Activated CD4-positive, alpha-beta T cell treated with anti-CD3 and anti-CD28 coated beads, Interleukin-2, amount 10 ng/mL, durations not matched to agents 24 days and 14 days (primary cell): ENCODE results near the gene CCDC171. TPM values are rescaled to one million over a fixed set of nuclear protein-coding genes. Genes with fewer than 3 reads are reported as not detected.

Source experiments
- DNase-seq: peaks from one replicate; pipeline ENCODE4 v3.0.0; 2022
- H3K27ac Mint-ChIP-seq: one replicate; pipeline ENCODE4 v1.8.0; 2022; ENCODE audit warnings: mild to moderate bottlenecking, mixed read lengths
- H3K27me3 Mint-ChIP-seq: one replicate; pipeline ENCODE4 v1.8.0; 2022; ENCODE audit warnings: mixed read lengths
- H3K36me3 Mint-ChIP-seq: one replicate; pipeline ENCODE4 v1.8.0; 2022; ENCODE audit warnings: low read depth, mild to moderate bottlenecking, mixed read lengths
- H3K4me1 Mint-ChIP-seq: one replicate; pipeline ENCODE4 v1.8.0; 2021; ENCODE audit warnings: mixed read lengths
- H3K4me3 Mint-ChIP-seq: one replicate; pipeline ENCODE4 v1.8.0; 2022; ENCODE audit warnings: mild to moderate bottlenecking, moderate library complexity, mixed read lengths
- H3K9me3 Mint-ChIP-seq: one replicate; pipeline ENCODE4 v1.8.0; 2021; ENCODE audit warnings: mixed read lengths
- intact Hi-C: fragments of 100-400 bp; cut with micrococcal nuclease; formaldehyde crosslinking; loops from one replicate; pipeline ENCODE4 v1.15.1; 2023
- total RNA-seq: library from RNA; stranded (reverse); gene quantifications from 2 replicates; pipeline ENCODE4 v1.2.3, GENCODE V29; 2022

CCDC171 gene
- total RNA-seq, 1 donor from 2014 or later, result 1.5 TPM

DNA sequence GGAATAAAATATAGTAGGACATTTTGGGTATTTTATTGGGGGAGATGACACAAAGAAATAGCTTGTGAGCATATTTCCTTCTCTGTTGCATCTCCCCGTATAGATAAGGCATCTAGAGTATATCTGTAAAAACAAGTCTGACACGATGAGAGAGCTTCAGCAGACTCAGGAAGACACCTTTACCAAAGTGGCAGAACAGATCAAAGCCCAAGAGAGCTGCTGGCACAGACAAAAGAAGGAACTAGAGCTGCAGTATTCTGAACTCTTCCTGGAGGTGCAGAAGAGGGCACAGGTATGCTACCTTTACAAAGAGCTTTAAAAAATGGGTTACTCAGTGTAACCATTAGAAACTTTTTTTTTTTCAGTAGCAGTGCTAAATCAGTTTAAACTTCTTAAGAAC, 176.7 kb downstream of the CCDC171 start:
- H3K9me3 Mint-ChIP-seq, result no peaks in the 10 kb centered on the region
- intact Hi-C loops, result no loop called here
- DNase-seq, result no peak
- no peaks in the 10 kb centered on the region for H3K4me1 Mint-ChIP-seq
- no peaks in the 10 kb centered on the region for H3K27me3 Mint-ChIP-seq
- no peak overlapping the region for H3K27ac Mint-ChIP-seq
- no peaks in the 10 kb centered on the region for H3K36me3 Mint-ChIP-seq
- no peak overlapping the region for H3K4me3 Mint-ChIP-seq

GRCh38 chr9:15735083-15735857, 182.4 kb downstream of the CCDC171 start:
- intact Hi-C loops, result no loop called here
- H3K4me3 Mint-ChIP-seq, result no peak overlapping the region
- H3K27ac Mint-ChIP-seq, result no peak overlapping the region
- H3K27me3 Mint-ChIP-seq, result no peaks in the 10 kb centered on the region
- H3K36me3 Mint-ChIP-seq, result no peaks in the 10 kb centered on the region
- H3K4me1 Mint-ChIP-seq, result no peaks in the 10 kb centered on the region
- no peaks in the 10 kb centered on the region for H3K9me3 Mint-ChIP-seq
- DNase-seq, result no peak

DNA sequence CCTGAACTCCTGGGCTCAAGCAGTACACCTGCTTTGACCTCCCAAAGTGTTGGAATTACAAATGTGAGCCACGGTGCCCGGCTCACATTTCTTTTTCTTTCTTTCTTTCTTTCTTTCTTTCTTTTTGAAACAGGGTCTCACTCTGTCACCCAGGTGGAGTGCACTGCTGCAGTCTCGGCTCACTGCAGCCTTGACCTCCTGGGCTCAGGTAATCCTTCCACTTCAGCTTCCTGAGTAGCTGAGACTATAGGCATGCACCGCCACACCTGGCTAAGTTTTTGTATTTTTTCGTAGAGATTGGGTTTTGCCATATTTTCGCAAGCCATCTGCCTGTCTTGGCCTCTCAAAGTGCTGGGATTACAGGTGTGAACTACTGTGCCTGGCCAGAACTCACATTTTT, 183.7 kb downstream of the CCDC171 start:
- H3K27me3 Mint-ChIP-seq, result no peaks in the 10 kb centered on the region
- no peaks in the 10 kb centered on the region for H3K36me3 Mint-ChIP-seq
- H3K4me3 Mint-ChIP-seq, result no peak overlapping the region
- intact Hi-C loops, result no loop called here
- no peak for DNase-seq
- H3K27ac Mint-ChIP-seq, result no peak overlapping the region
- H3K4me1 Mint-ChIP-seq, result no peaks in the 10 kb centered on the region
- H3K9me3 Mint-ChIP-seq, result no peaks in the 10 kb centered on the region

DNA sequence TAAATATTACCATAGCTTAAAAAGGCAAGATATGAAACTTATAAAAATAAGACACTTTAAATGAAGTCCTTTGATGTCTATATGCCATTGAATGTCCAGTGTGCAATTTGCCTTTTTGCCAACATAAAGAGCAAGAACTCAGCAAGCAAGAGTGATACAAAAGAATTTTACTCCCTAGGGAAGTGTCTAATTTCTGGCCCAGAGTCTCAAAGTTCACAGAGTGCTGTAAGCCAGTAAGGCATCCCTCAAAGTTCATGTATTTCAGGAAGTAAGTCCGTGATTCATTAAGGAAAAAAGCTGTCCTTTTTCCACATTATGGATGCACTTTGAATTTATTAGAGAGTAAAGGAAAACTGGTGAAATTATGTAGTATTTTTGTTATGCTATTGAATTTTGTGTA, 185.2 kb downstream of the CCDC171 start:
- no peak for DNase-seq
- Mint-ChIP-seq H3K4me1 (no peaks in the 10 kb centered on the region), H3K27me3 (no peaks in the 10 kb centered on the region), H3K36me3 (no peaks in the 10 kb centered on the region), H3K4me3 (no peak overlapping the region), H3K27ac (no peak overlapping the region), H3K9me3 (no peaks in the 10 kb centered on the region)
- intact Hi-C loops, result no loop called here

GRCh38 chr9:15741015-15741414, 188.2 kb downstream of the CCDC171 start:
- no peaks in the 10 kb centered on the region for H3K9me3 Mint-ChIP-seq
- no peaks in the 10 kb centered on the region for H3K27me3 Mint-ChIP-seq
- no peaks in the 10 kb centered on the region for H3K4me1 Mint-ChIP-seq
- intact Hi-C loops, result no loop called here
- no peak for DNase-seq
- H3K36me3 Mint-ChIP-seq, result no peaks in the 10 kb centered on the region
- no peak overlapping the region for H3K27ac Mint-ChIP-seq
- no peak overlapping the region for H3K4me3 Mint-ChIP-seq

GRCh38 chr9:15743512-15743911, 190.7 kb downstream of the CCDC171 start:
- Mint-ChIP-seq H3K27me3 (no peaks in the 10 kb centered on the region), H3K9me3 (no peaks in the 10 kb centered on the region), H3K4me1 (no peaks in the 10 kb centered on the region), H3K4me3 (no peak overlapping the region), H3K27ac (no peak overlapping the region), H3K36me3 (no peaks in the 10 kb centered on the region)
- DNase-seq, result no peak
- intact Hi-C loops, result no loop called here

DNA sequence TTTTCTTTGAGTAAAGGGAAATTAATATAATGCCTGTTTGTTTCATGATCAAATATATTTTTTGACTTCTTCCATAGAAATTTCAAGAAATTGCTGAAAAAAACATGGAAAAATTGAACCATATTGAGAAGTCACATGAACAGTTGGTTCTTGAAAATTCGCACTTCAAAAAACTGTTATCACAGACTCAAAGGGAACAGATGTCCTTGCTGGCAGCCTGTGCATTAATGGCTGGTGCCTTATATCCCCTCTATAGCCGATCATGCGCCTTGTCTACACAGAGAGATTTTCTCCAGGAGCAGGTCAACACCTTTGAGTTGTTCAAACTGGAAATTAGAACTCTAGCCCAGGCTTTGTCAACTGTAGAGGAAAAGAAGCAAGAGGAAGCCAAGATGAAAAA, 191.4 kb downstream of the CCDC171 start:
- no peak for DNase-seq
- Mint-ChIP-seq H3K4me1 (no peaks in the 10 kb centered on the region), H3K9me3 (no peaks in the 10 kb centered on the region), H3K36me3 (no peaks in the 10 kb centered on the region), H3K27me3 (no peaks in the 10 kb centered on the region), H3K27ac (no peak overlapping the region), H3K4me3 (no peak overlapping the region)
- intact Hi-C loops, result no loop called here

- no peak overlapping the region for H3K27ac Mint-ChIP-seq
- peaks cover 4% of the 10 kb centered on the region for H3K9me3 Mint-ChIP-seq
- intact Hi-C loops, result no loop called here
- no peaks in the 10 kb centered on the region for H3K36me3 Mint-ChIP-seq
- no peak overlapping the region for H3K4me3 Mint-ChIP-seq
- no peaks in the 10 kb centered on the region for H3K27me3 Mint-ChIP-seq
- DNase-seq, result no peak
- H3K4me1 Mint-ChIP-seq, result no peaks in the 10 kb centered on the region
These were observed 194.1 kb downstream of the CCDC171 start for GRCh38 chr9:15746905-15747304.

- no peaks in the 10 kb centered on the region for H3K27me3 Mint-ChIP-seq
- DNase-seq, result no peak
- no peaks in the 10 kb centered on the region for H3K36me3 Mint-ChIP-seq
- no peaks in the 10 kb centered on the region for H3K9me3 Mint-ChIP-seq
- H3K4me3 Mint-ChIP-seq, result no peak overlapping the region
- no peak overlapping the region for H3K27ac Mint-ChIP-seq
- H3K4me1 Mint-ChIP-seq, result no peaks in the 10 kb centered on the region
- intact Hi-C loops, result no loop called here
These were observed 202.8 kb downstream of the CCDC171 start for GRCh38 chr9:15755660-15756059.

DNA sequence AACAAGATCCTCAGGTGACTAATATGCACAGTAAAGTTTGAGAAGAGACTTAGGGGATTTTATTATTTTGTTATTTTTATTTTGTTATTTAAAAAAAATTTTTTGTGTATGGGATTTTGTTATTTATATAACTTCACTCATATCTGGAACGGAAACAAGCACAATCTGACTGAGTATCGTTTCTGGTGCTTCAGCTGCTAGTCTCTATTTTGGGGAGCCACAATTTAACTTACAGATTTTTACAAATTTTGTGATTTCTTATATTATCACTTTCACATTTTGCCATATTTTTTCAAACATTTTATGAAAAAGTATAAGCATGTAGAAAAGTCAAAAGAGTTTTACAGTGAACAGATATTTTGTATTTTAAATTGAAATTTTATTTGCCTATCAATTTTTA, 208.7 kb downstream of the CCDC171 start:
- intact Hi-C loops, result no loop called here
- Mint-ChIP-seq H3K27ac (no peak overlapping the region), H3K4me1 (no peaks in the 10 kb centered on the region), H3K4me3 (no peak overlapping the region), H3K36me3 (no peaks in the 10 kb centered on the region), H3K9me3 (no peaks in the 10 kb centered on the region), H3K27me3 (no peaks in the 10 kb centered on the region)
- no peak for DNase-seq

- H3K27ac Mint-ChIP-seq, result no peak overlapping the region
- no peaks in the 10 kb centered on the region for H3K9me3 Mint-ChIP-seq
- no peak overlapping the region for H3K4me3 Mint-ChIP-seq
- intact Hi-C loops, result no loop called here
- no peaks in the 10 kb centered on the region for H3K27me3 Mint-ChIP-seq
- DNase-seq, result no peak
- no peaks in the 10 kb centered on the region for H3K36me3 Mint-ChIP-seq
- H3K4me1 Mint-ChIP-seq, result no peaks in the 10 kb centered on the region
These were observed 210.5 kb downstream of the CCDC171 start for GRCh38 chr9:15763371-15763770.

GRCh38 chr9:15764131-15764530, 211.3 kb downstream of the CCDC171 start:
- Mint-ChIP-seq H3K9me3 (no peaks in the 10 kb centered on the region), H3K4me3 (no peak overlapping the region), H3K27me3 (no peaks in the 10 kb centered on the region), H3K4me1 (no peaks in the 10 kb centered on the region), H3K36me3 (no peaks in the 10 kb centered on the region), H3K27ac (no peak overlapping the region)
- intact Hi-C loops, result no loop called here
- no peak for DNase-seq

DNA sequence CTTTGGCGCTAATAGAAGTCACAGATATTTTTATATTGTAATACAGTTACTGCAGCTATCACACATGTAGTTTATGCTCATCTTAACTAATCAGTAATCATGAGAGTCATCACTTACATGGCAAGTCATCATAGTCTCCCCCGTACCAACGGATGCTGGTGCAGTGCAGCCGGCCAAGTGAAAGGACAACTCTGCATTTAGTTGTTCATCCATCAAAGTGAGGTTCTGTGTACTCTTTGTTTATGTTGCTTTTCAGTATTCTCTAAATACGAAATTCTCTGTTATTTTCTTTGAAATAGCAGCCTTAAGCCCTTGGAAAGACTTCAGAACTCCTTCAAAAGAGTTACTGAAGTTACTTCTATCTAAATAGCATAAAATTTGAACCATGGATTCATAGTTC, 216.7 kb downstream of the CCDC171 start:
- H3K4me3 Mint-ChIP-seq, result no peak overlapping the region
- no peaks in the 10 kb centered on the region for H3K4me1 Mint-ChIP-seq
- H3K9me3 Mint-ChIP-seq, result no peaks in the 10 kb centered on the region
- H3K27ac Mint-ChIP-seq, result no peak overlapping the region
- H3K27me3 Mint-ChIP-seq, result no peaks in the 10 kb centered on the region
- intact Hi-C loops, result no loop called here
- DNase-seq, result no peak
- no peaks in the 10 kb centered on the region for H3K36me3 Mint-ChIP-seq

GRCh38 chr9:15778861-15779260, 226.0 kb downstream of the CCDC171 start:
- no peaks in the 10 kb centered on the region for H3K9me3 Mint-ChIP-seq

DNA sequence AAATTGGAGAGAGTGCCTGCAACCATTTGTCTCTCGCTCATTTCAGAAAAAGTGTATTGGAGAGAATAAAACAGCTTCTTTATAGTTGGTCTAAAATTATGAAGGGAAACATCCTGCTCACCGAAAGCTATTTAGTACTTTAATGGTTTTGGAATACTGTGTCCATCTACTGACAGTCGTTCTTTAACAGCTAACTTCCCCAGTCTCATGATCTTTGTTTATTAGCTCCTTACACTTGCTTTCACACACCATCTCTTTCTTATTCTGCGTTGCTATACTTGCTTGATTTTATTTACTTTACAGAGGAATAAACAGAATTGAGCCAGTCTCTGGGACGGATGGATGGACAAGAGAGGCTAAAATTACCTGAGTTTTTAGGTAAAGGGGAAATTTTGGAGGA, 229.3 kb downstream of the CCDC171 start:
- H3K27ac Mint-ChIP-seq, result no peak overlapping the region
- no peaks in the 10 kb centered on the region for H3K27me3 Mint-ChIP-seq
- no peaks in the 10 kb centered on the region for H3K4me1 Mint-ChIP-seq
- no peaks in the 10 kb centered on the region for H3K36me3 Mint-ChIP-seq
- no peaks in the 10 kb centered on the region for H3K9me3 Mint-ChIP-seq
- H3K4me3 Mint-ChIP-seq, result no peak overlapping the region
- no peak for DNase-seq
- intact Hi-C loops, result no loop called here

More at GRCh38 chr9:15778861-15779260, 226.0 kb downstream of the CCDC171 start:
- intact Hi-C loops, result no loop called here
- no peak for DNase-seq
- no peaks in the 10 kb centered on the region for H3K4me1 Mint-ChIP-seq
- H3K27ac Mint-ChIP-seq, result no peak overlapping the region
- no peaks in the 10 kb centered on the region for H3K36me3 Mint-ChIP-seq
- no peaks in the 10 kb centered on the region for H3K27me3 Mint-ChIP-seq
- no peak overlapping the region for H3K4me3 Mint-ChIP-seq
